Natural killer cell (primary cell): Measurements from ENCODE around the gene IFNB1. TPM values are rescaled to one million over a fixed set of nuclear protein-coding genes. Genes with fewer than 3 reads are reported as not detected.

ENCODE experiments used
- ATAC-seq, 3 donors: fragments of 150-1000 bp in 2 of 3; fragments of 200-7000 bp in 1 of 3; cut with Tn5 transposase; 1 replicate in 1 of 3; 2 replicates in 2 of 3; pipeline ENCODE4 v1.10.0; 2021; ENCODE audit warnings: mild to moderate bottlenecking in 2 of 3, moderate library complexity in 2 of 3
- DNase-seq, 2 donors: peaks; one replicate each; pipeline versions ENCODE4 v3.0.0 to v3.0.0-alpha.2; 2013 to 2021; ENCODE audit warnings: mixed read lengths in 1 of 2
- H3K27ac ChIP-seq: one replicate; pipeline ENCODE4 v1.5.1; 2013; ENCODE audit warnings: mild to moderate bottlenecking, low read length
- H3K27me3 ChIP-seq: one replicate; pipeline ENCODE4 v1.6.1; 2013; ENCODE audit warnings: low read length; ENCODE audit not compliant: control insufficient read depth, insufficient read depth
- H3K36me3 ChIP-seq: one replicate; pipeline ENCODE4 v1.6.1; 2013; ENCODE audit warnings: low read length; ENCODE audit not compliant: control insufficient read depth, insufficient read depth
- H3K4me1 ChIP-seq: one replicate; pipeline ENCODE4 v1.6.1; 2013; ENCODE audit warnings: low read length; ENCODE audit not compliant: control insufficient read depth, insufficient read depth
- H3K4me3 ChIP-seq: one replicate; pipeline ENCODE4 v1.5.1; 2013; ENCODE audit warnings: low read length
- H3K9me3 ChIP-seq: one replicate; pipeline ENCODE4 v1.6.1; 2013; ENCODE audit warnings: low read length; ENCODE audit not compliant: control insufficient read depth, insufficient read depth
- H3K27ac Mint-ChIP-seq, 2 donors: one replicate each; pipeline ENCODE4 v1.8.0; 2022; ENCODE audit warnings: mild to moderate bottlenecking in 2 of 2, mixed read lengths in 2 of 2, moderate library complexity in 1 of 2
- H3K27me3 Mint-ChIP-seq, 2 donors: one replicate each; pipeline ENCODE4 v1.8.0; 2022; ENCODE audit warnings: low read depth in 2 of 2, mixed read lengths in 2 of 2
- H3K36me3 Mint-ChIP-seq: one replicate; pipeline ENCODE4 v1.8.0; 2022; ENCODE audit warnings: mixed read lengths
- H3K4me1 Mint-ChIP-seq, 2 donors: one replicate each; pipeline ENCODE4 v1.8.0; 2022; ENCODE audit warnings: mixed read lengths in 2 of 2
- H3K4me3 Mint-ChIP-seq: one replicate; pipeline ENCODE4 v1.8.0; 2022; ENCODE audit warnings: mild to moderate bottlenecking, moderate library complexity, mixed read lengths
- H3K9me3 Mint-ChIP-seq, 2 donors: one replicate each; pipeline ENCODE4 v1.8.0; 2022; ENCODE audit warnings: mixed read lengths in 2 of 2
- CTCF ChIP-seq: fragments of 200-600 bp; IDR thresholded peaks from one replicate; pipeline ENCODE4 v1.8.0; 2022; ENCODE audit warnings: antibody characterized with exemption
- WGBS: methylation state at CpG from one replicate; pipeline ENCODE4 v1.1.7; 2013; ENCODE audit warnings: missing lambda C conversion rate; ENCODE audit not compliant: insufficient coverage; 5-methylcytosine and 5-hydroxymethylcytosine counted together
- intact Hi-C: fragments of 100-400 bp; cut with micrococcal nuclease; formaldehyde crosslinking; loops from one replicate; pipeline ENCODE4 v1.14.2; 2022
- total RNA-seq, 4 donors: library from RNA; stranded (reverse); fragments of 120-200 nt in 1 of 4; gene quantifications; one replicate each; pipeline versions ENCODE4 v1.2.3 to v1.2.4, GENCODE V29; 2013 to 2022

The IFNB1 gene
- total RNA-seq, 3 donors from 2014 or later (not counting 1 experiment from before 2014, with no cell fraction given): not detected

GRCh38 chr9:21104787-21105186 lies 27.0 kb upstream of the IFNB1 start:
- no peak overlapping the region for H3K27ac ChIP-seq
- no CpG with 5 or more reads among the region's 1 CpG for WGBS
- no peaks in the 10 kb centered on the region for H3K9me3 ChIP-seq
- Mint-ChIP-seq H3K36me3 (no peaks in the 10 kb centered on the region), H3K27me3 (peaks cover 5 to 12% of the 10 kb centered on the region in 2 donors), H3K9me3 (no peaks in the 10 kb centered on the region), H3K4me1 (peaks cover 7 to 10% of the 10 kb centered on the region in 2 donors), H3K4me3 (no peak overlapping the region), H3K27ac (no peak overlapping the region)
- no peak for TF ChIP-seq CTCF
- no peak overlapping the region for H3K4me3 ChIP-seq
- ATAC-seq: no peak
- no peaks in the 10 kb centered on the region for H3K36me3 ChIP-seq
- no peak for DNase-seq
- H3K4me1 ChIP-seq: no peaks in the 10 kb centered on the region
- intact Hi-C loops: no loop called here
- no peaks in the 10 kb centered on the region for H3K27me3 ChIP-seq

- ATAC-seq: no peak
- intact Hi-C loops: no loop called here
- H3K27me3 Mint-ChIP-seq: peaks cover 5 to 12% of the 10 kb centered on the region in 2 donors
- Histone ChIP-seq H3K4me1 (peaks cover under 1% of the 10 kb centered on the region), H3K27me3 (no peaks in the 10 kb centered on the region), H3K36me3 (no peaks in the 10 kb centered on the region), H3K9me3 (no peaks in the 10 kb centered on the region), H3K27ac (no peak overlapping the region), H3K4me3 (no peak overlapping the region)
- TF ChIP-seq CTCF: no peak
- peaks cover 10 to 13% of the 10 kb centered on the region in 2 donors for H3K4me1 Mint-ChIP-seq
- no peak overlapping the region for H3K27ac Mint-ChIP-seq
- no peaks in the 10 kb centered on the region for H3K9me3 Mint-ChIP-seq
- no peak for DNase-seq
- no peaks in the 10 kb centered on the region for H3K36me3 Mint-ChIP-seq
- H3K4me3 Mint-ChIP-seq: no peak overlapping the region
- no CpG with 5 or more reads among the region's 1 CpG for WGBS
Measured at GRCh38 chr9:21102305-21102704, 24.6 kb upstream of the IFNB1 start.

GRCh38 chr9:21097817-21098216 lies 20.1 kb upstream of the IFNB1 start:
- WGBS: 40% methylated on average over 1 of the region's 2 CpGs
- Histone ChIP-seq H3K9me3 (no peaks in the 10 kb centered on the region), H3K27ac (no peak overlapping the region)

More at GRCh38 chr9:21097817-21098216, 20.1 kb upstream of the IFNB1 start:
- peaks cover 32 to 35% of the 10 kb centered on the region in 2 donors for H3K4me1 Mint-ChIP-seq
- H3K4me3 Mint-ChIP-seq: no peak overlapping the region
- peak overlapping the region in 1 of 2 donors; percentile 97 for H3K27ac Mint-ChIP-seq
- no peak for DNase-seq
- ATAC-seq: no peak
- TF ChIP-seq CTCF: no peak
- Histone ChIP-seq H3K27me3 (no peaks in the 10 kb centered on the region), H3K36me3 (no peaks in the 10 kb centered on the region), H3K4me3 (no peak overlapping the region), H3K4me1 (peaks cover 13% of the 10 kb centered on the region)
- intact Hi-C loops: loop anchor here (5.0 kb wide), 2 partner anchors 211 to 476 kb away; partner anchors contain the start of gene MLLT3
- H3K27me3 Mint-ChIP-seq: peaks cover 0 to 2% of the 10 kb centered on the region in 2 donors
- H3K36me3 Mint-ChIP-seq: no peaks in the 10 kb centered on the region
- H3K9me3 Mint-ChIP-seq: no peaks in the 10 kb centered on the region
